Adrenal gland (tissue), 12 donors: ENCODE measurements around the gene ZSWIM4. TPM values are rescaled to one million over a fixed set of nuclear protein-coding genes. Genes with fewer than 3 reads are reported as not detected.
"Not testable (repeated sequence)": the region's sequence is repeated elsewhere in the genome, so short reads cannot be mapped to it uniquely, and the experiment has no call there.

Experiments used
- DNase-seq, 7 donors: peaks; one replicate each; pipeline ENCODE4 v3.0.0-alpha.2; 2019 to 2020
- H3K27ac ChIP-seq, 5 donors: fragments of 200-600 bp; sonication (generic) in 4 of 5; 1 replicate in 3 of 5; 2 replicates in 2 of 5; pipeline versions ENCODE4 v1.5.1 to v1.8.0; 2016 to 2020; ENCODE audit warnings: mild to moderate bottlenecking in 1 of 5
- H3K27me3 ChIP-seq: fragments of 200-600 bp; 2 replicates; pipeline ENCODE4 v1.8.0; 2021
- H3K36me3 ChIP-seq, 2 donors: fragments of 200-600 bp; replicated peaks in 1 of 2; 1 replicate in 1 of 2; 2 replicates in 1 of 2; pipeline versions ENCODE4 v1.5.1 to v1.8.0; 2018 to 2022
- H3K4me1 ChIP-seq, 2 donors: fragments of 200-600 bp; replicated peaks in 1 of 2; 1 replicate in 1 of 2; 2 replicates in 1 of 2; pipeline versions ENCODE4 v1.5.1 to v1.8.0; 2018 to 2021
- H3K4me3 ChIP-seq, 4 donors: fragments of 200-600 bp; sonication (generic) in 3 of 4; one replicate each; pipeline ENCODE4 v1.5.1; 2016 to 2018
- H3K9me3 ChIP-seq, 3 donors: fragments of 200-600 bp; sonication (generic) in 1 of 3; replicated peaks in 1 of 3; 1 replicate in 2 of 3; 2 replicates in 1 of 3; pipeline versions ENCODE4 v1.5.1 to v1.8.0; 2016 to 2021
- CTCF ChIP-seq, 6 experiments: fragments of 450-650 bp in 4 of 6; fragments of 200-600 bp in 2 of 6; sonication (generic) in 1 of 6; IDR thresholded peaks; 1 replicate in 5 of 6; 2 replicates in 1 of 6; pipeline versions ENCODE4 v1.5.1 to v1.8.0; 2016 to 2021; ENCODE audit warnings: antibody characterized with exemption in 6 of 6, mild to moderate bottlenecking in 2 of 6, moderate library complexity in 1 of 6
- POLR2A ChIP-seq, 2 donors: fragments of 450-650 bp; IDR thresholded peaks; one replicate each; pipeline ENCODE4 v1.6.1; 2017; ENCODE audit warnings: antibody characterized with exemption in 2 of 2, mild to moderate bottlenecking in 2 of 2, moderate library complexity in 1 of 2
- WGBS, 4 donors: extraction: QIAGEN DNeasy Blood & Tissue Kit in 2 of 4; methylation state at CpG; one replicate each; pipeline versions ENCODE4 v1.1.5 to v1.1.7; 2013 to 2017; 5-methylcytosine and 5-hydroxymethylcytosine counted together
- intact Hi-C, 2 donors: fragments of 100-400 bp; cut with DNase I; formaldehyde crosslinking; loops; one replicate each; pipeline versions ENCODE4 v1.14.1 to v1.15.0; 2022 to 2023
- polyA plus RNA-seq, 3 donors: library from polyadenylated mRNA; stranded (reverse); fragments of 200-250 nt in 2 of 3; fragments of 350-450 nt in 1 of 3; fragmentation: Illumina TruSeq in 1 of 3; extraction: RNeasy Lipid Tissue Mini Kit (QIAGEN cat#74804) in 1 of 3; gene quantifications; one replicate each; pipeline ENCODE4 v1.2.3, GENCODE V29; 2013 to 2014
- total RNA-seq, 9 donors: library from RNA; depleted of rRNA in 4 of 9; stranded (reverse); fragments of >200 nt in 4 of 9; fragments of 120-200 nt in 1 of 9; fragmentation: NEBNext Ultra II Directional in 1 of 9; extraction: Animal tissue kit (Norgen Biotek cat#: 25700) in 1 of 9; gene quantifications; one replicate each; pipeline versions ENCODE4 v1.1.0 to v1.2.4, GENCODE V29; 2013 to 2023
- donor health status: healthy with polysubstance abuse.
- donor health status: Bipolar disorder and iron deficiency.
- donor health status: DM: yes; HTN: yes; CAD: no.
- donor health status: DM: no; HTN: no; CAD: no.
- donor health status: DM: no; HTN: no; CAD: no.
- donor health status: DM: yes; HTN: yes; CAD: no.

The ZSWIM4 gene
- total and polyA plus RNA-seq, 12 donors, result 1.3 to 15.4 (median 9.1) TPM

- no peak overlapping the region for H3K4me3 ChIP-seq
- peaks cover 0 to 28% of the 10 kb centered on the region in 2 donors for H3K36me3 ChIP-seq
- H3K4me1 ChIP-seq, result peaks cover 21 to 22% of the 10 kb centered on the region in 2 donors
- no peaks in the 10 kb centered on the region for H3K9me3 ChIP-seq
- intact Hi-C loops, result no loop called here
- WGBS, 4 donors, result 66 to 88% (median 85%) methylated on average over 3 to 6 of the region's 6 CpGs
- H3K27ac ChIP-seq, result peak overlapping the region in 2 of 5 donors; percentile 16 to 21
- no peaks in the 10 kb centered on the region for H3K27me3 ChIP-seq
- TF ChIP-seq POLR2A (IDR thresholded peaks at IDR 0.05) (no peak), CTCF (IDR thresholded peaks at IDR 0.05) (no peak)
- no peak for DNase-seq
Measured at GRCh38 chr19:13778847-13779246, 16.4 kb upstream of the ZSWIM4 start.

GRCh38 chr19:13779794-13780193 lies 15.4 kb upstream of the ZSWIM4 start:
- H3K27ac ChIP-seq, intact Hi-C loops: not testable (repeated sequence)

GRCh38 chr19:13781547-13781946 lies 13.7 kb upstream of the ZSWIM4 start:
- TF ChIP-seq CTCF (IDR thresholded peaks at IDR 0.05), result no peak
- TF ChIP-seq POLR2A (IDR thresholded peaks at IDR 0.05), result no peak
- Histone ChIP-seq H3K9me3 (no peaks in the 10 kb centered on the region), H3K4me3 (no peak overlapping the region), H3K36me3 (peaks cover 0 to 28% of the 10 kb centered on the region in 2 donors), H3K4me1 (peaks cover 11 to 22% of the 10 kb centered on the region in 2 donors), H3K27me3 (no peaks in the 10 kb centered on the region), H3K27ac (peak overlapping the region in 4 of 5 donors; percentile 48 to 86 (median 53))
- peak; percentile 78 to 95 (median 91) for DNase-seq
- 3 to 12% (median 5%) methylated on average over 5 of the region's 5 CpGs for WGBS, 4 donors
- intact Hi-C loops, result no loop called here

More at GRCh38 chr19:13779794-13780193, 15.4 kb upstream of the ZSWIM4 start:
- not testable (repeated sequence) for H3K9me3 ChIP-seq, H3K27me3 ChIP-seq, H3K4me3 ChIP-seq, DNase-seq
- Histone ChIP-seq H3K4me1 (peaks cover 21 to 25% of the 10 kb centered on the region in 2 donors), H3K36me3 (peaks cover 0 to 28% of the 10 kb centered on the region in 2 donors)
- WGBS, 4 donors, result 93 to 96% (median 95%) methylated on average over 8 of the region's 8 CpGs

GRCh38 chr19:13782537-13782936 lies 12.7 kb upstream of the ZSWIM4 start:
- Histone ChIP-seq H3K27ac (no peak overlapping the region), H3K4me3 (no peak overlapping the region), H3K4me1 (peaks cover 16 to 22% of the 10 kb centered on the region in 2 donors), H3K36me3 (peaks cover 0 to 18% of the 10 kb centered on the region in 2 donors), H3K9me3 (no peaks in the 10 kb centered on the region), H3K27me3 (no peaks in the 10 kb centered on the region)
- DNase-seq, result no peak
- intact Hi-C loops, result no loop called here
- 78 to 87% (median 84%) methylated on average over 8 of the region's 8 CpGs for WGBS, 4 donors
- TF ChIP-seq CTCF (IDR thresholded peaks at IDR 0.05), result no peak
- TF ChIP-seq POLR2A (IDR thresholded peaks at IDR 0.05), result no peak
